ENCODE results near the gene HOXD13. TPM values are rescaled to one million over a fixed set of nuclear protein-coding genes. Genes with fewer than 3 reads are reported as not detected.

Gene HOXD13
- polyA plus RNA-seq, 1 donor from 2014 or later = not detected

DNA sequence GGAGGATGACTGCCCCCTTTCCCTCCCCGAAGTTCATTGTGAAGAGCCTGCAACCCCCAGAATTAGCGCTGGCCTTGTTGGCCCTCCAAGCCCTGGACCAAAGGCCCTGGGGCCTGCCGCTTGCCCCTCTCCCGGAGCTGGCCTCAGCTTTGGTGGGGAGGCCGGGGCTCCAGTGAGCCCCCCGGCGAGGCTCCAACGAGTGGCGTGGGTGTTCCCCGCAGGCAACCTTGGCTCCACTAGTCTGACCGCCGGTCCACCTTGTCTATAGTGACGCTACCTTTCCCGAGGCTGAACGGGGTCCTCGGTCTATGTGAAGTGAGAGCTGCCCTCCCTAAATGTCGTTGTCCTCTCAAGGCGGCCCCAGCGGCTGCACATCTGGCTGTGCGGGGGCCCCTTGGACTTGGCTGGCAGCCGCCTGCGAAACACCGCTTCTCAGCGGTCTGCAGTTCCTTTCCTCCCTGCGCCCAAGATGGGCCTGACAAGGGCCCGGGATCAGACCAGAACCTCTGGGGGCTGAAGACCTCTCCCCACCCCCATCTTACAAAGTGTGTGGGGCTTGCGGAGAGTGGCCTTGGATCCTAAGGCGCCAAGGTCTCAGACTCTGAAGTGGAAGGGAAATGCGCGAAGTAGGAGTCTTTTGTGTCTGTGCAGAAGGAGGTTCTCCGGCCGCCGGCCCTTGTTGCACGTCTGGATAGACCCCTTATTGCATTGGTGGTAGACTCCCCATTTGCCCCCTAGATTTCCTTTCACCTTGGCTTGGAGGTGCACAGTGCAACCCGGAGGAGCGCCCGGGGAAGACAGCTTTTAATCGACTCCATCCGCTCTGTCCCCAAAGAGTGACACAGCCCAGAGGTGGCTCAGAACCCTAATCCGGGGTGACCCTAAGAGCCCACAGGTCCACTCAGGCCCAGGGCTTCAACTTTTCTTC is 20.1 kb downstream of the HOXD13 start:
- Histone ChIP-seq H3K36me3 (ENCODE audit: insufficient read depth, low read length) (no peaks in the 10 kb centered on the region), H3K9me3 (ENCODE audit: low read length) (peaks cover 29% of the 10 kb centered on the region), H3F3A (ENCODE audit: insufficient read depth, low read length, poor library complexity, severe bottlenecking) (no peaks in the 10 kb centered on the region), H3K27me3 (ENCODE audit: insufficient read depth, low read depth, low read length) (peaks cover 98% of the 10 kb centered on the region), H3K27ac (ENCODE audit: low read length) (no peak overlapping the region), H3K9ac (ENCODE audit: low read length) (no peak overlapping the region), H2AFZ (ENCODE audit: low read depth, low read length) (no peak overlapping the region), H3K79me2 (replicated peaks; ENCODE audit: insufficient read depth, low read length) (no peaks in the 10 kb centered on the region), H3K4me3 (ENCODE audit: low read length) (no peak overlapping the region), H3K9me2 (ENCODE audit: insufficient read depth, low read length) (no peaks in the 10 kb centered on the region), H4K20me1 (ENCODE audit: insufficient read depth) (no peaks in the 10 kb centered on the region), H3K4me2 (ENCODE audit: low read length) (no peak overlapping the region)
- TF ChIP-seq TAF1 (IDR thresholded peaks at IDR 0.05; ENCODE audit: low read depth) (no peak), EP300 (conservative IDR thresholded peaks at IDR 0.05; ENCODE audit: poor library complexity, severe bottlenecking) (no peak), CTCF (IDR thresholded peaks at IDR 0.05; ENCODE audit: poor library complexity, severe bottlenecking) (no peak), POLR2AphosphoS5 (IDR thresholded peaks at IDR 0.05) (no peak), SMC3 (conservative IDR thresholded peaks at IDR 0.05; ENCODE audit: poor library complexity) (no peak), EZH2 (IDR thresholded peaks at IDR 0.05; ENCODE audit: borderline replicate concordance, insufficient read depth, low read length, poor library complexity, severe bottlenecking) (no peak), MXI1 (conservative IDR thresholded peaks at IDR 0.05; ENCODE audit: poor library complexity, severe bottlenecking) (no peak), REST (IDR thresholded peaks at IDR 0.05; ENCODE audit: borderline replicate concordance) (no peak), RAD21 (conservative IDR thresholded peaks at IDR 0.05) (no peak)

DNA sequence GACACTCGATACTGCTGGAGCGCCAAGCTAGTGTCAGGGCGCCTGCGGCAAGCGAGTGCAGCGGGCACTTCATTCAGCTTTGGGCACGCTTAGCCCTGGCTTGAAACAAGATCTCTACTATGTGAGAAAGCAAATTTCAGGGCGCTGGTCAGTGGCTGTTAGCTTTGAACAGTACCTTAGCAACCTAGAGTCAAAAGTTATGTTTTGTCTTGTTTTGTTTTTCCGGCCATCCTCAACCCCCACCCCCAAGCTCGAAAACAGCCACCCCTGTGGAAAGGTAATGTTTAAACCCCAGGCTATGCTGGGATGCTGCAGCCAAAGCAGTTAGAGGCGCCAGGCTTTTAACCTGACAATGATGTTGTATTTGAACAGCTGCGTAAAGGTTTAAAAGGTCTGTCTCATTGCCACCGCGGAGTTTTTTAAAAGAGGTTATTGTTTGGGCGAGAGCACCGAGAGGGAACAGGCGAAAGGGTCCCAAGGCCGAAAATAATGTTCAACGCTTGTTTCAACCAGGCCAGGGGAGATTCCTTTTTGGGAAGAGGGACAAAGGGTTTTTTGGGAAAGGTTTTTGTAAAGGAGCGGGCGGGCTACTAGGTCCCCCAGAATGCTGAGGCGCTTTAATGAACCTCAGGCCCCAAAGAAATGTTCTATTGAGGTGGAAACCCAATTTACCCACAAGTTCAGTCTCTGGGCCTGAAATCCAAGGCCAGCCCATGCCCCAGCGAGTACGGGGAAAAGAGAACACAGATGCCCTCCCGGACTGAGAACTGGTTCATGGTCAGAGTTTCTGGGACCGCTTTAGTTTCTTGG is 21.8 kb downstream of the HOXD13 start:
- H3K27ac ChIP-seq (ENCODE audit: low read length) = no peak overlapping the region
- peaks cover 32% of the 10 kb centered on the region for H3K9me3 ChIP-seq (ENCODE audit: low read length)
- no peak overlapping the region for H3K4me2 ChIP-seq (ENCODE audit: low read length)

More for the DNA sequence above, 21.8 kb downstream of the HOXD13 start:
- Histone ChIP-seq H3K27me3 (ENCODE audit: insufficient read depth, low read depth, low read length) (peaks cover 99% of the 10 kb centered on the region), H2AFZ (ENCODE audit: low read depth, low read length) (no peak overlapping the region), H4K20me1 (ENCODE audit: insufficient read depth) (no peaks in the 10 kb centered on the region), H3K9me2 (ENCODE audit: insufficient read depth, low read length) (no peaks in the 10 kb centered on the region), H3K4me3 (ENCODE audit: low read length) (no peak overlapping the region), H3K36me3 (ENCODE audit: insufficient read depth, low read length) (no peaks in the 10 kb centered on the region), H3K79me2 (replicated peaks; ENCODE audit: insufficient read depth, low read length) (no peaks in the 10 kb centered on the region), H3K9ac (ENCODE audit: low read length) (no peak overlapping the region), H3F3A (ENCODE audit: insufficient read depth, low read length, poor library complexity, severe bottlenecking) (no peaks in the 10 kb centered on the region)
- TF ChIP-seq SMC3 (conservative IDR thresholded peaks at IDR 0.05; ENCODE audit: poor library complexity) (no peak), MXI1 (conservative IDR thresholded peaks at IDR 0.05; ENCODE audit: poor library complexity, severe bottlenecking) (no peak), EP300 (conservative IDR thresholded peaks at IDR 0.05; ENCODE audit: poor library complexity, severe bottlenecking) (no peak), CTCF (IDR thresholded peaks at IDR 0.05; ENCODE audit: poor library complexity, severe bottlenecking) (no peak), REST (IDR thresholded peaks at IDR 0.05; ENCODE audit: borderline replicate concordance) (no peak), TAF1 (IDR thresholded peaks at IDR 0.05; ENCODE audit: low read depth) (no peak), POLR2AphosphoS5 (IDR thresholded peaks at IDR 0.05) (no peak), RAD21 (conservative IDR thresholded peaks at IDR 0.05) (no peak), EZH2 (IDR thresholded peaks at IDR 0.05; ENCODE audit: borderline replicate concordance, insufficient read depth, low read length, poor library complexity, severe bottlenecking) (no peak)
